NT2/D1 (cell line): ENCODE results near the gene HILPDA.

Source experiments
- DNase-seq: peaks from one replicate; pipeline ENCODE4 v3.0.0-alpha.2; 2011; ENCODE audit warnings: low read depth, low spot score
- H3K27me3 ChIP-seq: 2 replicates; pipeline ENCODE4 v1.6.0; 2011; ENCODE audit warnings: mild to moderate bottlenecking; ENCODE audit not compliant: insufficient read length, insufficient read depth
- H3K36me3 ChIP-seq: 2 replicates; pipeline ENCODE4 v1.6.1; 2011; ENCODE audit warnings: mild to moderate bottlenecking, low read length, mixed read lengths; ENCODE audit not compliant: insufficient read depth, insufficient read length
- H3K4me1 ChIP-seq: 2 replicates; pipeline ENCODE4 v1.5.1; 2011; ENCODE audit not compliant: insufficient read depth, insufficient read length
- H3K4me3 ChIP-seq: 2 replicates; pipeline ENCODE4 v1.5.1; 2011; ENCODE audit warnings: low read depth; ENCODE audit not compliant: insufficient read length
- H3K9ac ChIP-seq: 2 replicates; pipeline ENCODE4 v1.6.0; 2011; ENCODE audit warnings: low read depth; ENCODE audit not compliant: insufficient read length
- H3K9me3 ChIP-seq: 2 replicates; pipeline ENCODE4 v1.5.1; 2011; ENCODE audit warnings: mild to moderate bottlenecking, low read length; ENCODE audit not compliant: insufficient read depth
- SUZ12 ChIP-seq: IDR thresholded peaks from 2 replicates; pipeline ENCODE4 v1.6.1; 2011; ENCODE audit not compliant: insufficient read length, insufficient read depth; ENCODE audit errors: extremely low read depth
- YY1 ChIP-seq: IDR thresholded peaks from 2 replicates; pipeline ENCODE4 v1.6.1; 2011; ENCODE audit not compliant: insufficient read length, insufficient read depth
- ZNF274 ChIP-seq: IDR thresholded peaks from 2 replicates; pipeline ENCODE4 v1.6.1; 2011; ENCODE audit warnings: mild to moderate bottlenecking, low read depth, low read length

The HILPDA gene

GRCh38 chr7:128422842-128423241 lies 32.8 kb upstream of the HILPDA start:
- Histone ChIP-seq H3K4me1 (no peaks in the 10 kb centered on the region), H3K36me3 (no peaks in the 10 kb centered on the region), H3K4me3 (no peak overlapping the region), H3K9ac (no peak overlapping the region), H3K27me3 (peaks cover 4% of the 10 kb centered on the region), H3K9me3 (no peaks in the 10 kb centered on the region)
- no peak for TF ChIP-seq SUZ12
- TF ChIP-seq YY1, result no peak
- TF ChIP-seq ZNF274, result no peak
- no peak for DNase-seq

DNA sequence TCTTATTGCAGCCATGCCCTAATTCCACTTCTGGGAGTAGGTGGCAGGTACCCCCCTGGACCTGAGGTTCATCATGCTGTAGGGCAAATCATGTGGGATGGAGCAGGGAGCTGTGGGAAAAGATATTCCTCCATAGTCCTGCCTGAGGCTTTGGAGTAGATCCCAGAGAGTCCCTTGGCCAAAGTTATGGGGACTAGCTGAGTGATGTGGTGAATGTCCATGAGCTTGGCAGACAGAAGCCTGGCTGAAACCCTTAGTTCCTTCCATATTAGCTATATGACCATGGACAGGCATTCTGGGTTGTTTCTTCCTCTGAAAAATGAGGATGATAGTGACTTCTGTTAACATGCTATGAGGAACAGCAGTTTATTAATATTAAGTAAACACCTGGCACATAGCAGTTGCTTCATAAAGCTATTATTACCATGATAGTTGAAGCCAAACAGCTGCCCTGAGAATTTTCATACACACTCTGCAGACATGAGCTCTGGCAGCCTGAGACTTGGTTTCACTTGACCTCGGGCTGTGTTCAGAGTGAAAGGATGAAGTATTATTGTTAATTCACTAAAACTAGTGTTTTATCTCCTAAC lies 30.9 kb upstream of the HILPDA start:
- no peak for DNase-seq
- TF ChIP-seq YY1, result no peak
- TF ChIP-seq SUZ12, result no peak
- no peak for TF ChIP-seq ZNF274

DNA sequence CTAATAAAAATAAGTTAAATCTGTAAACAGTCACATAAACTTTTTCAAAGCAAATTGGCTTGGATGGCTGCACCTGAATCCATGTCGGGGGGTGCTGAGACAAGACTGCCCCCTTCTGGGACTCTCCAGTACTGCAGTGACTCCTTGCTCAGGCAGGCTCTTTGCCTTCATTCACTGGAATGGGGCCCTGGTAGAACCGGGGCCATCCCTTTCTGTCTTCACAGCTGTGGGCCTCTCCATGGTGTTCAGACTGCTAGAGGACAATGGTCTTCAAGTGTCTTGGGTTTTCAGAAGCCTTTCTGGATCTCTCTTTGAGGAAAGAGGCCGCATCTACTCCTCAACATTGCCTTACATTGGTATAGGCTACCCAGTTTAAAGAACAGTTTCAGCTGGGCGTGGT lies 29.8 kb upstream of the HILPDA start:
- Histone ChIP-seq H3K9me3 (no peaks in the 10 kb centered on the region), H3K4me1 (no peaks in the 10 kb centered on the region), H3K4me3 (no peak overlapping the region), H3K9ac (peak overlapping the region; percentile 10), H3K36me3 (no peaks in the 10 kb centered on the region), H3K27me3 (peaks cover 5% of the 10 kb centered on the region)
- no peak for TF ChIP-seq ZNF274
- no peak for TF ChIP-seq YY1
- TF ChIP-seq SUZ12, result no peak
- peak; percentile 57 for DNase-seq

More for the DNA sequence above, 30.9 kb upstream of the HILPDA start:
- Histone ChIP-seq H3K9me3 (no peaks in the 10 kb centered on the region), H3K9ac (no peak overlapping the region), H3K4me1 (no peaks in the 10 kb centered on the region), H3K27me3 (peaks cover 7% of the 10 kb centered on the region), H3K4me3 (no peak overlapping the region), H3K36me3 (no peaks in the 10 kb centered on the region)

GRCh38 chr7:128427289-128427891 lies 28.3 kb upstream of the HILPDA start:
- H3K9ac ChIP-seq, result no peak overlapping the region
- DNase-seq, result no peak
- no peaks in the 10 kb centered on the region for H3K9me3 ChIP-seq
- peaks cover 5% of the 10 kb centered on the region for H3K27me3 ChIP-seq
- peaks cover 2% of the 10 kb centered on the region for H3K4me1 ChIP-seq
- no peak for TF ChIP-seq ZNF274
- no peak for TF ChIP-seq YY1
- TF ChIP-seq SUZ12, result no peak
- no peaks in the 10 kb centered on the region for H3K36me3 ChIP-seq
- H3K4me3 ChIP-seq, result no peak overlapping the region

- Histone ChIP-seq H3K36me3 (no peaks in the 10 kb centered on the region), H3K9ac (no peak overlapping the region)
- TF ChIP-seq ZNF274, result no peak
Observed at GRCh38 chr7:128430207-128430606, 25.5 kb upstream of the HILPDA start.

DNA sequence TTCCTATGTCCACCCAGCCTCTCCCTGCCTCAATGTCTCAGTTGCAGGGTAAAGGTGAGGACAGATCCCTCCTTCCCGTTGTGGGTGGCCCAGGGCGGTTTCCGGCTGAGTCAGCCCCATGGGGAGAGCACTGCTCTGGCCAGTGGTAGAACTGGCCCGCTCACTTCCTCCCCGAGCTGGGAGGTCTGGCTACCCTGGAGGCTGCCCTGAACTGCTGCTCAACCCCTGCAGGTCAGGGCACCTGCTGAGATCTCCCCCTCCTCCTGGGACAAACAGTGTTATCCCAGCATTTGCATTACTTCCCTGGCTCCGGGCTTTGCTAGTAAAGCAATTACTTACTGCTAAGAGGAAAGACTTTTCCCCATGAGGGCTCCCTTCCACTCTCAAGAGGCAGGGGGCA lies 24.5 kb upstream of the HILPDA start:
- no peak overlapping the region for H3K4me3 ChIP-seq
- no peak overlapping the region for H3K9ac ChIP-seq
- TF ChIP-seq ZNF274 (no peak), YY1 (no peak), SUZ12 (no peak)
- no peaks in the 10 kb centered on the region for H3K9me3 ChIP-seq
- no peak for DNase-seq
- H3K27me3 ChIP-seq, result peaks cover 5% of the 10 kb centered on the region
- peaks cover 2% of the 10 kb centered on the region for H3K4me1 ChIP-seq
- no peaks in the 10 kb centered on the region for H3K36me3 ChIP-seq

More at GRCh38 chr7:128430207-128430606, 25.5 kb upstream of the HILPDA start:
- DNase-seq, result no peak
- Histone ChIP-seq H3K9me3 (no peaks in the 10 kb centered on the region), H3K4me3 (no peak overlapping the region), H3K27me3 (peaks cover 5% of the 10 kb centered on the region), H3K4me1 (peaks cover 2% of the 10 kb centered on the region)

- H3K4me3 ChIP-seq, result no peak overlapping the region
- peaks cover 2% of the 10 kb centered on the region for H3K4me1 ChIP-seq
- H3K27me3 ChIP-seq, result peaks cover 5% of the 10 kb centered on the region
- no peaks in the 10 kb centered on the region for H3K36me3 ChIP-seq
- no peak for DNase-seq
- no peak overlapping the region for H3K9ac ChIP-seq
- no peak for TF ChIP-seq SUZ12
- no peak for TF ChIP-seq YY1
- no peak for TF ChIP-seq ZNF274
- no peaks in the 10 kb centered on the region for H3K9me3 ChIP-seq
Observed at GRCh38 chr7:128431754-128432153, 23.9 kb upstream of the HILPDA start.
